NOMO-1 treated with DMSO at 0.1 percent for 48 hours (cell line): ENCODE data around the gene RAMP1.
A peak's percentile ranks its signal among the peaks of the same experiment; 100 is the strongest.

ENCODE experiments used
- DNase-seq: peaks from one replicate; lab custom pipeline; 2025; ENCODE audit not compliant: unreplicated experiment; lab: John Stamatoyannopoulos, UW

Gene RAMP1

DNA sequence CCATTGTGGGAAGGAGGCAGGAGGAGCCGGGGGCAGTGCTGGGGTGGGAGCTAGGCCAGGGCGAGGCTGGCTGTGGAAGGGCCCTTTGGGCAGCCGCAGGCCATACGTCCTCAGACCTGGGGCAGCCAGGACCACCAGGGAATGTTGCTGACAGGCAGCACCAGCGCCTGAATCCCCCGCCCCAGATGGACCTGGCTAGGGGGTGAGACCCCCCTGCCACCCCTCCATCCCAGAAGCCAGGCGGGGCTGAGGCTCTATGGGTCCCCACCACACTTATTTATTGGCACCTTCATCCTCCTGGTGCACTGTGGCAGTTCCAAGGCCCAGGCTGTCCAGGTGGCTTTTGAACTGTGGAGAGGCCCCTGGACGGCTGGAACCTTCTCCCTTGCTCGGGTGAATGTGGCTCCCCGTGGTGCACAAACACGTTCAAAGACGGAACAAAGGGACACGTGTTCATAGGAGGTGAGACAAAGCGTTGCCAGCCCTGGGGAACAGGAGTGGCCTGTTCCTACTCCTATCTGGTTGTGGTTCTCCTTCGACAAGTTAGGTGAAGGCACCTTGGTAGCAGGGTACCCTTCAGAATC, 35.1 kb downstream of the RAMP1 start:
- no peak for DNase-seq

DNA sequence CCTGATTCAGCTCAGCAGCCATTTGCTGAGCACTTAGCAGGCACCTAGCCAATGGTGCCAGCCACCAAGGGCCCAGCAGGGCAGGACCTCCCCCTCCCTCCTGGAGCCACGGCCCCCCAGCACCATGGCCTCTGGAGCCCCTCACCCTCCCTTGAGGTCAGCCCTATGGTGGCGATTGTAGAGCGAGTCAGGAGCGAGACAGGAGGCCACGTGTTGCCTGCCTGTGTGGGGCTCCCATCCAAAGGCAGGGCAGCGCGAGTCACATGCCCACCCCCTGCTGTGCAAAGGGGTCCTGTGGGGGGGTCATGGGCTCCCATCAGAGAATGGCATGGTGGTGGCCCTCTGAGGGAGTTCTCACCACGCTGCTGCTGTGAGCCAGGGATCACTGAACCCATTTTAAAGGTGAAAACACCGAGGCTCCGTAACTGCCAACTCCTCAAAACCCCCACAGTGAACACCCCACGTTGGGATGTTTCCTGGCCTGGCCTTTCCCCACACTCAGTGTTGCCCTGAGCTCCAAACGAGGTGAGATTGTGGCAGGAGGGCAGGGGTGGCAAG, 35.6 kb downstream of the RAMP1 start:
- no peak for DNase-seq

- DNase-seq: no peak
Observed at GRCh38 chr2:237895544-237896506, 36.4 kb downstream of the RAMP1 start.

- DNase-seq: no peak
Observed at GRCh38 chr2:237896507-237896892, 37.1 kb downstream of the RAMP1 start.

DNA sequence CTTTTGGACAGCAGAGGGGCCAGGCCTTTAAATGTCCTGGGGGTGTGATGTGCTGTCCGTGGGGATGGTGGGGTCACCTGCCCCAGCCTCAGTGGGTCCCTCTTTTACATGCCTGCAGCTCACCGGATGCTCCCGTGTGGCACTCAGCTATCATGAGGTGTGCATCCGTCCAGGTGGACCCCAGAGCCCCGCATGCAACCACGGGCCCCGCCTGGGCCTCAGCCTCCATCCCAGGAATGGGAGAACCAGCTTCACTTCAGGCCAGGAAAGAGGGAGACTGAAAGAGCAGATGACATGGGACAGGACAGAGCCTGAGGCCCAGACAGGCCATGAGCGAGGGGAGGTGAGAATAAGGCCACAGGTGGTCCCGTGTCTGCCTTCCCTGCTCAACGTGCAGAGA, 37.5 kb downstream of the RAMP1 start:
- DNase-seq: no peak

- no peak for DNase-seq
Observed at GRCh38 chr2:237898057-237898414, 38.6 kb downstream of the RAMP1 start.

DNA sequence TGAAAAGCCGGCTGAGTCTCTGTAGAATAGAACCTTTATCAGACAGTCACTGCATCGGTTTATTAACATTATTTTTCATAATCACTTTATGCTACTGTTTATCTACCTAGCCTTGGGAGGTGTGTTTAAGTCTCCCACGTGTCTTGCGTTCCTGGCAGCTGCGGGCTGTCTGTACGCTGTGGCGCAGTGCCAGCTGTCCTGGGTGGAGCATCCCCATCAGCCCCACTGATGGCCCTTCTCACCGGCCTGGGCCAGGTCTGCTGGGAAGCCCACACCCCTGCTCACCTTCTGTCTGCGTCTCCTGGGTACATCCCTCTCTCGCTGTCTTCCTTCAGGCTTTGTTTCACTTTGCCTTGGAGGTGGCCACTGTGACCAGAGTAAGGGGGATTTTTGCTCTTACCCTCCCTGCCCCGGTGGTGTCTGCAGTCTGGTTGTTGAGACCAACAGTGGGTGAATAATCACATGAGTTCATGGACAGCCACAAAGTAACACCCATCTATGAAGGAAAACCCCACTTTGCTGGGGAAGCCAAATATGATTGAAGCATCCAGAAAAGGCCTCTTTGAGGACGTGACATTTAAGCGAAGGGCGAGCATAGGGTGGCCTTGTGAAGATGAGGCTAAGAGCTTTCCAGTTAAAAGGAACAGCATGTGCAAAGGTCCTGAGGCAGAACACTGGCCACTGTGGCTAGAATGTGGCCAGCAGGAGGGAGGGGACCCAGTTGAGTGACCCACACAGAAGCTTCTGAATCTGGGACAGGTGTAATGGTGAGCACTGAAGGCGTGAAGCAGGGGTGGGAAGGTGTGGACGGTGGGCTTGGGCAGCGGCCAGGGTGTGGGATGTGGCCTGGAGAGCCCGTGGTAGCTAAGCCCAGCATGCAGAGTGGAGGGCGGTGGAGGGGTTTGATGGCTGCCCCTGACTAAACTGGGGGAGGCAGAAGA, 41.7 kb downstream of the RAMP1 start:
- no peak for DNase-seq

- DNase-seq: no peak
Observed at GRCh38 chr2:237901932-237902850, 42.8 kb downstream of the RAMP1 start.

GRCh38 chr2:237904831-237905599, 45.6 kb downstream of the RAMP1 start:
- DNase-seq: peak; percentile 17

DNA sequence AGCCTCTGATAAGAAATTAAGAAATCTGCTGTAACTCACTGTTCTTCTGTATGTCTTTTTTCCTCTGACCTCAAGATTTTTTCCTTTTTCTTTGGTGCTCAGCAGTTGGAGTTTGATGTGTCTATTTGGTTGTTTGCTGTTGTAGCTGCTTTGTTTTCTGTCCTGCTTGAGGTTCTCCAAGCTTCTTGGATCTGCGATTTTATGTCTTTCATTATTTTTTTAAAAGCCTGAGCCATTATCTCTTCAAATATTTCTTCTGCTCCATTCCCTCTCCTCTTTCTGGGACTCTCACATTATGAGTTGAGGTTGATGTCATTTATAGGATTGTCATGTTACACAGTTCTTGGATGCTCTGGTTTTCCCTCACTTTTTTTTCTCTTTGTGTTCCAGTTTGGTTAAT, 47.7 kb downstream of the RAMP1 start:
- no peak for DNase-seq

- DNase-seq: no peak
Observed at GRCh38 chr2:237909075-237909695, 49.8 kb downstream of the RAMP1 start.

- DNase-seq: no peak
Observed at GRCh38 chr2:237909801-237910475, 50.5 kb downstream of the RAMP1 start.

- no peak for DNase-seq
Observed at GRCh38 chr2:237910576-237911362, 51.3 kb downstream of the RAMP1 start.

- DNase-seq: no peak
Observed at GRCh38 chr2:237911363-237912017, 52.1 kb downstream of the RAMP1 start.

DNA sequence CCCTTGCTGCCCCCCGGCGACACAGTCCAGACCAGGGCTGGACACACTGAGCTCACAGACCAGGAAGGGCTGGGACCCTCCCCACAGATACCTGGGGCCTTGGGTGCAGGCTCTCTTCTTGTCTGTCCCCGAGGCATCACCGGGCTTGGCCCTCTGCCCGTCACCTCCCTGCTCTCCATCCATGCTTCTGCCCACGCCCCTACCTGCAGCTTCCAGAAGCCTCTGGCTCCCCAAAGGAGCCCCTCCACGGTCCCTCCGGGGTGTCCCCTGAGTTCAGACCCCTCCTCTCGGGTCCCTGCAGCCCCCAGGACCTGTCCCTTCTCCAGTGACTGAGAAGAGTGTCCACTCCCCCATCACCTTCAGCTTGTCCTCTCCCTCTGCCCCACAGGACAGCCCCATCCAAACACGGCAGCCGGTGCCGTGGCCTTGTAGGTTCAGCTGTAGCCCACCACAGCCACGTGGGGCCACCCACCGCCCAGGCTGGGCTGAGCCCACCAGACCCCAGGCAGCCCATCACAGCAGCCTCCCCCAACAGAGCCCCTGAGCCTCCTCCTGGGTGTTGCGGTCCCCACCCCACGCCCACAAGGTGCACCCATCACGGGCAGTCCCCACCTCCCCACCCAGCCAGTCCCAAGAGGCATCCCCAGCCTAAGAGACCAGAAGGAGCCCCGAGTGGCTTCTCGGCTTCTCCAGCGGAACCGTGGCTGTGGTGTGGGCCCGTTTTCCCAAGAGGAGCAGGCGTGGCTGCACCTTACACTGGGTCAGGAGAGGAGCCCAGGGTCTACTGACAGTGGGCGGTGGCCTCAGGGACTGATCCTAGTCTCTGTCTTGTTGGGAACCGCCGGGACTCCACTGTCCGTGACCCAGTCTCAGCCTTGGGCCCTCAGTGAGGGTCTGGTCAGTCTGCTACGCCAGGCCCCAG, 53.1 kb downstream of the RAMP1 start:
- no peak for DNase-seq
